Measurements from ENCODE around the gene CDR2.

CDR2 gene

DNA sequence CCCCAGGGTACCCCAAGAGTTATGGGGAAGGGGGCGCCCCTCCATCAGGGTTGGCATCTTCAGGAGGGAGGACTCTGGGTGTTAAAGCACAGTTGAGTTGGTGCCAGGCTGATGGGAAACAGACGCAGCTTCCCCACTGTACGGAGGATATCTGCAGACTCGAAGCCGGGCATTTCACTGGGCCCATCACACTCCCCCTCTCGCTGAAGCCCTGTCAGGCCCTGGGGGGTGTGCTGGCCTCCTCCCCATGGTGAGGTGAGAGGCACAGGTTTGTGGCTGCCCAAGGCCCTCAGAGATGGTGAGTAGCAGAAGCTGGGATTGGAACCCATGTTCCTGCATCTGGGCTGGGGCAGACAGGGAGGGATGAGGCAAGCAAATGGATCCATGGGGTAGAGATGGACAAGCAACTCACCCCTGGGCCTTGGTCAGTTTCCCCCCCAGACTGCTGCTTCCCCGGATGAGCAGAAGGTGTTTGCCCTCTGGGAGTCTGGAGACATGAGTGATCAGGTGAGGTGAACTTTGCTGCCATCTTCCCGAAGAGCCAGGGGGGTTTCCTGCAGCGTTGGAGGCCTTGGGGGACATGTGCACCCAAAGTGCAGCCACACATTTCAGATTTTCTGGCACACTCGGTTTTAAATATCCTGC lies 46.2 kb downstream of the CDR2 start:
- Histone ChIP-seq H3K27ac (ENCODE audit: low read depth, low read length) (no peak overlapping the region), H3K79me2 (ENCODE audit: control insufficient read depth, low read length) (no peaks in the 10 kb centered on the region), H3K9me2 (replicated peaks; ENCODE audit: control insufficient read depth, low read length) (no peaks in the 10 kb centered on the region), H3K4me1 (ENCODE audit: control insufficient read depth, low read length) (no peaks in the 10 kb centered on the region), H3K9me3 (ENCODE audit: control insufficient read depth, insufficient read depth, low read length) (no peaks in the 10 kb centered on the region), H3F3A (ENCODE audit: control insufficient read depth, insufficient read depth) (no peaks in the 10 kb centered on the region), H4K20me1 (ENCODE audit: control insufficient read depth, insufficient read depth, low read depth, low read length) (no peaks in the 10 kb centered on the region), H3K27me3 (ENCODE audit: control insufficient read depth, low read length) (no peaks in the 10 kb centered on the region), H3K36me3 (ENCODE audit: control insufficient read depth, low read length) (peaks cover 94% of the 10 kb centered on the region), H3K4me2 (ENCODE audit: low read length) (no peak overlapping the region), H3K4me3 (ENCODE audit: low read length) (no peak overlapping the region)
- TF ChIP-seq CTCF (IDR thresholded peaks at IDR 0.05; ENCODE audit: low read depth, low read length, poor library complexity, severe bottlenecking) = no peak
- no peak for TF ChIP-seq EZH2phosphoT487 (IDR thresholded peaks at IDR 0.05; ENCODE audit: borderline replicate concordance, low read length)

- no peaks in the 10 kb centered on the region for H3K9me2 ChIP-seq (replicated peaks; ENCODE audit: control insufficient read depth, low read length)
- no peaks in the 10 kb centered on the region for H3K27me3 ChIP-seq (ENCODE audit: control insufficient read depth, low read length)
- H3K79me2 ChIP-seq (ENCODE audit: control insufficient read depth, low read length) = peaks cover 3% of the 10 kb centered on the region
- no peak overlapping the region for H3K4me3 ChIP-seq (ENCODE audit: low read length)
- H3F3A ChIP-seq (ENCODE audit: control insufficient read depth, insufficient read depth) = no peaks in the 10 kb centered on the region
- H3K36me3 ChIP-seq (ENCODE audit: control insufficient read depth, low read length) = peaks cover 97% of the 10 kb centered on the region
- H4K20me1 ChIP-seq (ENCODE audit: control insufficient read depth, insufficient read depth, low read depth, low read length) = no peaks in the 10 kb centered on the region
- H3K4me2 ChIP-seq (ENCODE audit: low read length) = no peak overlapping the region
- no peak for TF ChIP-seq CTCF (IDR thresholded peaks at IDR 0.05; ENCODE audit: low read depth, low read length, poor library complexity, severe bottlenecking)
- TF ChIP-seq EZH2phosphoT487 (IDR thresholded peaks at IDR 0.05; ENCODE audit: borderline replicate concordance, low read length) = no peak
- H3K9me3 ChIP-seq (ENCODE audit: control insufficient read depth, insufficient read depth, low read length) = no peaks in the 10 kb centered on the region
- no peaks in the 10 kb centered on the region for H3K4me1 ChIP-seq (ENCODE audit: control insufficient read depth, low read length)
- no peak overlapping the region for H3K27ac ChIP-seq (ENCODE audit: low read depth, low read length)
Measured at GRCh38 chr16:22327446-22327775, 47.0 kb downstream of the CDR2 start.

GRCh38 chr16:22326771-22327445 lies 47.5 kb downstream of the CDR2 start:
- H3K79me2 ChIP-seq (ENCODE audit: control insufficient read depth, low read length) = peaks cover 8% of the 10 kb centered on the region
- H3K27me3 ChIP-seq (ENCODE audit: control insufficient read depth, low read length) = no peaks in the 10 kb centered on the region
- H3K9me2 ChIP-seq (replicated peaks; ENCODE audit: control insufficient read depth, low read length) = no peaks in the 10 kb centered on the region
- H3K4me1 ChIP-seq (ENCODE audit: control insufficient read depth, low read length) = no peaks in the 10 kb centered on the region
- no peaks in the 10 kb centered on the region for H3F3A ChIP-seq (ENCODE audit: control insufficient read depth, insufficient read depth)
- H3K4me3 ChIP-seq (ENCODE audit: low read length) = no peak overlapping the region
- peaks cover 97% of the 10 kb centered on the region for H3K36me3 ChIP-seq (ENCODE audit: control insufficient read depth, low read length)
- H3K9me3 ChIP-seq (ENCODE audit: control insufficient read depth, insufficient read depth, low read length) = no peaks in the 10 kb centered on the region
- H4K20me1 ChIP-seq (ENCODE audit: control insufficient read depth, insufficient read depth, low read depth, low read length) = no peaks in the 10 kb centered on the region
- H3K4me2 ChIP-seq (ENCODE audit: low read length) = no peak overlapping the region
- no peak overlapping the region for H3K27ac ChIP-seq (ENCODE audit: low read depth, low read length)
- TF ChIP-seq CTCF (IDR thresholded peaks at IDR 0.05; ENCODE audit: low read depth, low read length, poor library complexity, severe bottlenecking) (no peak), EZH2phosphoT487 (IDR thresholded peaks at IDR 0.05; ENCODE audit: borderline replicate concordance, low read length) (no peak)
